Measurements from ENCODE around the gene CREB1. TPM values are rescaled to one million over a fixed set of nuclear protein-coding genes. Genes with fewer than 3 reads are reported as not detected.

CREB1 gene
- total RNA-seq, 1 experiment from 2014 or later, result 43.5 TPM

DNA sequence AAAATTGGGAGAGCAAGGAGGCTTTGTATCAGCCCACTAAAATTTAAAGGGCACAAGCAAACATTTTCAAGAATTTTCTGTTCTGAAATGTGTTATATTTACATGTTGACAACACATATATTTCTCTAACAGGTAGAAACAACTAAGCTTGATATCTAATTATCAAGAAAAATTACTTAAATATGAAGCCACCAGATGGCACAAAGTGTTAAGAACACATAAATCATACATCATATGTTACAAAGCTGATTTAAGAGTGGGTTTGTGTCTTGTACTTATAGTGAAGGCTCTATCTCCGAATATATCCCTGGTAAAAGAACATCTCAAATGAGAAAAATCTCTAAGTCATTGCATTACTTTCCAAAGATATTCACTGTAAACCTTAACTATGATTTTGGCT is 19.6 kb upstream of the CREB1 start:
- intact Hi-C loops (cut with micrococcal nuclease), result loop anchor here (5.0 kb wide), 2 partner anchors 107 to 893 kb away; no protein-coding TSS in a partner anchor
- Histone ChIP-seq H2AFZ (ENCODE audit: low read length) (no peak overlapping the region), H3K36me3 (ENCODE audit: low read depth, low read length) (no peaks in the 10 kb centered on the region), H3K9me3 (ENCODE audit: low read length) (no peaks in the 10 kb centered on the region), H3K79me2 (ENCODE audit: low read length) (no peaks in the 10 kb centered on the region), H3K4me2 (ENCODE audit: low read length) (no peak overlapping the region), H3K27ac (ENCODE audit: low read length) (no peak overlapping the region), H3K9me2 (replicated peaks; ENCODE audit: low read length) (no peaks in the 10 kb centered on the region), H3K4me3 (ENCODE audit: low read length) (no peak overlapping the region), H3K9ac (ENCODE audit: low read length) (no peak overlapping the region), H4K20me1 (ENCODE audit: low read length) (no peaks in the 10 kb centered on the region), H3K4me1 (ENCODE audit: insufficient read depth, low read length) (peaks cover 53% of the 10 kb centered on the region), H3K27me3 (ENCODE audit: low read length) (no peaks in the 10 kb centered on the region), H3F3A (ENCODE audit: low read length, unreplicated experiment) (peaks cover 7% of the 10 kb centered on the region)
- POLR2A ChIA-PET (ENCODE audit: unreplicated experiment), result no interaction called here
- ATAC-seq, result no peak
- TF ChIP-seq EZH2 (IDR thresholded peaks at IDR 0.05; ENCODE audit: low read length, unreplicated experiment) (no peak), EZH2phosphoT487 (IDR thresholded peaks at IDR 0.05; ENCODE audit: borderline replicate concordance, low read length) (no peak)
- BruUV-seq (replicated peaks), result no TSS peak
- DNase-seq, result no peak
- CTCF ChIA-PET, result no interaction called here

DNA sequence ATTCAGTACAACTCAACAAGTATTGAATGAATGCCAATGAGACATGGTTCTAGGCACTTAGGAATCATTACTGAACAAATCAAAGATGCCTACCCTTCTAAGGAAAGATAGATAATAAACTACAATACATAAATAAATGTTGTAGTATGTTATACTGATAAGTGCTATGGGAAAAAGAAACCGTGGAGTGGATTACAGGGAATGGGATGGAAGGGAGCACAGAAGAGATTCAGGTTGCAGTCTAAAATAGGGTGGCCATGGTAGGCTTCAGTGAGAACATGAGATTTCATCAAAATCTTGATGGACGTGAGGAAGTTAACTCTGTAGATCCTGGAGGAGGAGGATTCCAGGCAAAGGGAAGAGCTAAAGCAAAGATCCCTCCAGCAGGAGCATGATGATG is 17.9 kb upstream of the CREB1 start:
- POLR2A ChIA-PET (ENCODE audit: unreplicated experiment), result no interaction called here
- no peaks in the 10 kb centered on the region for H3K36me3 ChIP-seq (ENCODE audit: low read depth, low read length)
- no peak overlapping the region; the same call in 1 of the 2 replicates for H3K27ac ChIP-seq (ENCODE audit: low read length)
- no peak overlapping the region for H3K4me3 ChIP-seq (ENCODE audit: low read length)
- H3K27me3 ChIP-seq (ENCODE audit: low read length), result no peaks in the 10 kb centered on the region
- H3K9ac ChIP-seq (ENCODE audit: low read length), result no peak overlapping the region
- intact Hi-C loops (cut with micrococcal nuclease), result loop anchor here (5.0 kb wide), 2 partner anchors 105 to 895 kb away; no protein-coding TSS in a partner anchor
- H4K20me1 ChIP-seq (ENCODE audit: low read length), result no peaks in the 10 kb centered on the region
- no peak overlapping the region for H3K4me2 ChIP-seq (ENCODE audit: low read length)
- DNase-seq (peak; percentile 38), ATAC-seq (no peak)
- CTCF ChIA-PET, result no interaction called here
- H3K79me2 ChIP-seq (ENCODE audit: low read length), result no peaks in the 10 kb centered on the region
- TF ChIP-seq EZH2phosphoT487 (IDR thresholded peaks at IDR 0.05; ENCODE audit: borderline replicate concordance, low read length) (no peak), EZH2 (IDR thresholded peaks at IDR 0.05; ENCODE audit: low read length, unreplicated experiment) (no peak)
- TF ChIP-seq, protein P1, sequence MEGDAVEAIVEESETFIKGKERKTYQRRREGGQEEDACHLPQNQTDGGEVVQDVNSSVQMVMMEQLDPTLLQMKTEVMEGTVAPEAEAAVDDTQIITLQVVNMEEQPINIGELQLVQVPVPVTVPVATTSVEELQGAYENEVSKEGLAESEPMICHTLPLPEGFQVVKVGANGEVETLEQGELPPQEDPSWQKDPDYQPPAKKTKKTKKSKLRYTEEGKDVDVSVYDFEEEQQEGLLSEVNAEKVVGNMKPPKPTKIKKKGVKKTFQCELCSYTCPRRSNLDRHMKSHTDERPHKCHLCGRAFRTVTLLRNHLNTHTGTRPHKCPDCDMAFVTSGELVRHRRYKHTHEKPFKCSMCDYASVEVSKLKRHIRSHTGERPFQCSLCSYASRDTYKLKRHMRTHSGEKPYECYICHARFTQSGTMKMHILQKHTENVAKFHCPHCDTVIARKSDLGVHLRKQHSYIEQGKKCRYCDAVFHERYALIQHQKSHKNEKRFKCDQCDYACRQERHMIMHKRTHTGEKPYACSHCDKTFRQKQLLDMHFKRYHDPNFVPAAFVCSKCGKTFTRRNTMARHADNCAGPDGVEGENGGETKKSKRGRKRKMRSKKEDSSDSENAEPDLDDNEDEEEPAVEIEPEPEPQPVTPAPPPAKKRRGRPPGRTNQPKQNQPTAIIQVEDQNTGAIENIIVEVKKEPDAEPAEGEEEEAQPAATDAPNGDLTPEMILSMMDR (conservative IDR thresholded peaks at IDR 0.05; ENCODE audit: low read depth, low read length), result no peak
- peaks cover 7% of the 10 kb centered on the region for H3F3A ChIP-seq (ENCODE audit: low read length, unreplicated experiment)
- no peaks in the 10 kb centered on the region for H3K9me2 ChIP-seq (replicated peaks; ENCODE audit: low read length)
- no peaks in the 10 kb centered on the region for H3K9me3 ChIP-seq (ENCODE audit: low read length)
- H3K4me1 ChIP-seq (ENCODE audit: insufficient read depth, low read length), result peaks cover 38% of the 10 kb centered on the region
- no TSS peak for BruUV-seq (replicated peaks)
- no peak overlapping the region for H2AFZ ChIP-seq (ENCODE audit: low read length)

DNA sequence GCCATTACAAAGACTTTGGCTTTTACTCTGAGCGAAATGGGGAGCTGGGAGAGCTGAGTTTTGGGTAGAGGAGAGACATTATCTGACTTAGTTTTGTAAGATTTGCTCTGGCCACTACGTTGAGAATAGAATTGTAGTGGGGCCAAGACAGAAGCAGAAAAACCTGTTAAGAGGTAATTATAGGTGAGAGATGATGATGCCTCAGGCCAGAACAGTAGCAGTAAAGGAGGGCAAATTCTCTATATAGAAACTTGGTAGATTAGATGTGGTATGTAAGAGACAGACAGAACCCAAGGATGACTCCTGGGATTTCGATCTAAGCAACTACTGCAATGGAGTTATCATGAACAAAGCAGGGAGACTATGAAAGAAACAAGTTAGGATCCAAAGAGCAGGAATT is 17.4 kb upstream of the CREB1 start:
- Histone ChIP-seq H3K27me3 (ENCODE audit: low read length) (no peaks in the 10 kb centered on the region), H3K27ac (ENCODE audit: low read length) (peak overlapping the region; percentile 85), H3K4me1 (ENCODE audit: insufficient read depth, low read length) (peaks cover 36% of the 10 kb centered on the region), H3K36me3 (ENCODE audit: low read depth, low read length) (no peaks in the 10 kb centered on the region), H3K4me3 (ENCODE audit: low read length) (no peak overlapping the region), H2AFZ (ENCODE audit: low read length) (no peak overlapping the region), H3K79me2 (ENCODE audit: low read length) (no peaks in the 10 kb centered on the region), H3K9ac (ENCODE audit: low read length) (no peak overlapping the region), H3K9me3 (ENCODE audit: low read length) (no peaks in the 10 kb centered on the region), H4K20me1 (ENCODE audit: low read length) (no peaks in the 10 kb centered on the region), H3F3A (ENCODE audit: low read length, unreplicated experiment) (peaks cover 7% of the 10 kb centered on the region), H3K9me2 (replicated peaks; ENCODE audit: low read length) (no peaks in the 10 kb centered on the region), H3K4me2 (ENCODE audit: low read length) (no peak overlapping the region)
- ChIA-PET POLR2A (ENCODE audit: unreplicated experiment) (no interaction called here), CTCF (no interaction called here)
- peak; percentile 21 for DNase-seq
- intact Hi-C loops (cut with micrococcal nuclease), result loop anchor here (5.0 kb wide), 2 partner anchors 105 to 895 kb away; no protein-coding TSS in a partner anchor
- TF ChIP-seq EZH2phosphoT487 (IDR thresholded peaks at IDR 0.05; ENCODE audit: borderline replicate concordance, low read length) (no peak), EZH2 (IDR thresholded peaks at IDR 0.05; ENCODE audit: low read length, unreplicated experiment) (no peak)
- TF ChIP-seq, protein P1 (conservative IDR thresholded peaks at IDR 0.05; ENCODE audit: low read depth, low read length), result no peak
- no TSS peak for BruUV-seq (replicated peaks)
- no peak for ATAC-seq

Data from PC-3 (cell line).